HepG2 (cell line): ENCODE results near the gene CCDC126. TPM values are rescaled to one million over a fixed set of nuclear protein-coding genes. Genes with fewer than 3 reads are reported as not detected.

Experiments used
- BRF2 ChIP-seq: sonication (generic); formaldehyde crosslinking; IDR thresholded peaks from 2 replicates; pipeline ENCODE4 v1.8.1; 2022; ENCODE audit warnings: mild to moderate bottlenecking, missing genetic modification reagents
- EP300 ChIP-seq, 3 experiments: sonication (generic) in 1 of 3; formaldehyde crosslinking in 1 of 3; IDR thresholded peaks; 2 replicates each; pipeline versions ENCODE4 v1.5.1 to v1.6.1; 2011 to 2020; ENCODE audit warnings: low read depth in 2 of 3, low read length in 2 of 3, borderline replicate concordance in 1 of 3, improper control_type of control experiment in 1 of 3, mild to moderate bottlenecking in 1 of 3, missing genetic modification reagents in 1 of 3, moderate library complexity in 1 of 3
- FOXP1 ChIP-seq, 2 experiments: fragments of 450-650 bp in 1 of 2; IDR thresholded peaks; 2 replicates each; pipeline ENCODE4 v1.6.1; 2017 to 2018; ENCODE audit warnings: antibody characterized with exemption in 1 of 2
- JARID2 ChIP-seq: sonication (generic); formaldehyde crosslinking; IDR thresholded peaks from 2 replicates; pipeline ENCODE4 v1.8.1; 2023; ENCODE audit warnings: missing genetic modification reagents, inconsistent platforms; ENCODE audit not compliant: insufficient replicate concordance
- MIXL1 ChIP-seq: IDR thresholded peaks from 2 replicates; pipeline ENCODE4 v1.6.1; 2016
- NFAT5 ChIP-seq: sonication (generic); formaldehyde crosslinking; IDR thresholded peaks from 2 replicates; pipeline ENCODE4 v1.4.0; 2020; ENCODE audit warnings: missing genetic modification reagents
- PAWR ChIP-seq: sonication (generic); formaldehyde crosslinking; IDR thresholded peaks from 2 replicates; pipeline ENCODE4 v1.4.0; 2020; ENCODE audit warnings: missing genetic modification reagents, mild to moderate bottlenecking, borderline replicate concordance
- TEF ChIP-seq: sonication (generic); formaldehyde crosslinking; IDR thresholded peaks from 2 replicates; pipeline ENCODE4 v1.5.0; 2020; ENCODE audit warnings: missing genetic modification reagents
- TIGD3 ChIP-seq: sonication (generic); formaldehyde crosslinking; IDR thresholded peaks from 2 replicates; pipeline ENCODE4 v1.5.1; 2020; ENCODE audit warnings: mild to moderate bottlenecking, missing genetic modification reagents, borderline replicate concordance
- ZKSCAN1 ChIP-seq: fragments of 150-350 bp; IDR thresholded peaks from 2 replicates; pipeline ENCODE4 v1.6.1; 2014; ENCODE audit warnings: low read length
- ZMYM4 ChIP-seq: sonication (generic); formaldehyde crosslinking; IDR thresholded peaks from 2 replicates; pipeline ENCODE4 v1.8.1; 2023; ENCODE audit warnings: mild to moderate bottlenecking, missing genetic modification reagents
- ZNF337 ChIP-seq: sonication (generic); formaldehyde crosslinking; IDR thresholded peaks from 2 replicates; pipeline ENCODE4 v1.5.1; 2020; ENCODE audit warnings: missing genetic modification reagents, low read depth, mild to moderate bottlenecking, borderline replicate concordance
- polyA plus RNA-seq, 8 experiments: library from polyadenylated mRNA; depleted of rRNA in 3 of 8; stranded (reverse) in 7 of 8; unstranded in 1 of 8; fragments of >200 nt; fragmentation: Illumina TruSeq in 4 of 8; extraction: Trizol in 4 of 8; gene quantifications; 2 replicates each; pipeline versions ENCODE4 v1.2.1 to v1.2.3, GENCODE V29; 2011 to 2016; ENCODE audit warnings: low read depth in 4 of 8, missing spikeins in 1 of 8, mixed read lengths in 1 of 8; ENCODE audit not compliant: insufficient read depth in 1 of 8
- total RNA-seq, 5 experiments: library from RNA; depleted of rRNA; stranded (reverse); fragments of >200 nt; fragmentation: Illumina TruSeq; extraction: Trizol; gene quantifications; 2 replicates each; pipeline ENCODE4 v1.2.3, GENCODE V29; 2016; ENCODE audit warnings: low read depth in 1 of 5
- TF ChIP-seq, protein P1 (sequence below): sonication (generic); formaldehyde crosslinking; IDR thresholded peaks from 2 replicates; pipeline ENCODE4 v1.5.1; 2020; ENCODE audit warnings: mild to moderate bottlenecking, missing genetic modification reagents, moderate library complexity

Gene CCDC126
- total and polyA plus RNA-seq, 2 of the 13 experiments (the other 11 are each of a cell fraction or from before 2014, with no cell fraction given) = 3.5 to 9.3 TPM

GRCh38 chr7:23594879-23595604, 2.1 kb upstream of the CCDC126 start (continued):
- TF ChIP-seq FOXP1 (IDR thresholded peaks at IDR 0.05) = no peak
- peak; percentile 42; the same call in 1 of the 2 replicates for TF ChIP-seq FOXP1 (CRISPR knock-in tag; IDR thresholded peaks at IDR 0.05)
- TF ChIP-seq MIXL1 (CRISPR knock-in tag) = peak; percentile 65; the same call in 1 of the 2 replicates
- TF ChIP-seq BRF2 = no peak
- no peak for TF ChIP-seq JARID2
- no peak for TF ChIP-seq TIGD3 (CRISPR knock-in tag)
- TF ChIP-seq, protein P1, sequence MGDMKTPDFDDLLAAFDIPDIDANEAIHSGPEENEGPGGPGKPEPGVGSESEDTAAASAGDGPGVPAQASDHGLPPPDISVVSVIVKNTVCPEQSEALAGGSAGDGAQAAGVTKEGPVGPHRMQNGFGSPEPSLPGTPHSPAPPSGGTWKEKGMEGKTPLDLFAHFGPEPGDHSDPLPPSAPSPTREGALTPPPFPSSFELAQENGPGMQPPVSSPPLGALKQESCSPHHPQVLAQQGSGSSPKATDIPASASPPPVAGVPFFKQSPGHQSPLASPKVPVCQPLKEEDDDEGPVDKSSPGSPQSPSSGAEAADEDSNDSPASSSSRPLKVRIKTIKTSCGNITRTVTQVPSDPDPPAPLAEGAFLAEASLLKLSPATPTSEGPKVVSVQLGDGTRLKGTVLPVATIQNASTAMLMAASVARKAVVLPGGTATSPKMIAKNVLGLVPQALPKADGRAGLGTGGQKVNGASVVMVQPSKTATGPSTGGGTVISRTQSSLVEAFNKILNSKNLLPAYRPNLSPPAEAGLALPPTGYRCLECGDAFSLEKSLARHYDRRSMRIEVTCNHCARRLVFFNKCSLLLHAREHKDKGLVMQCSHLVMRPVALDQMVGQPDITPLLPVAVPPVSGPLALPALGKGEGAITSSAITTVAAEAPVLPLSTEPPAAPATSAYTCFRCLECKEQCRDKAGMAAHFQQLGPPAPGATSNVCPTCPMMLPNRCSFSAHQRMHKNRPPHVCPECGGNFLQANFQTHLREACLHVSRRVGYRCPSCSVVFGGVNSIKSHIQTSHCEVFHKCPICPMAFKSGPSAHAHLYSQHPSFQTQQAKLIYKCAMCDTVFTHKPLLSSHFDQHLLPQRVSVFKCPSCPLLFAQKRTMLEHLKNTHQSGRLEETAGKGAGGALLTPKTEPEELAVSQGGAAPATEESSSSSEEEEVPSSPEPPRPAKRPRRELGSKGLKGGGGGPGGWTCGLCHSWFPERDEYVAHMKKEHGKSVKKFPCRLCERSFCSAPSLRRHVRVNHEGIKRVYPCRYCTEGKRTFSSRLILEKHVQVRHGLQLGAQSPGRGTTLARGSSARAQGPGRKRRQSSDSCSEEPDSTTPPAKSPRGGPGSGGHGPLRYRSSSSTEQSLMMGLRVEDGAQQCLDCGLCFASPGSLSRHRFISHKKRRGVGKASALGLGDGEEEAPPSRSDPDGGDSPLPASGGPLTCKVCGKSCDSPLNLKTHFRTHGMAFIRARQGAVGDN (CRISPR knock-in tag) = no peak
- 0 out of 2 replicates have a peak, but pooled peaks have one; percentile 66 for TF ChIP-seq TEF (CRISPR knock-in tag)
- TF ChIP-seq EP300 (IDR thresholded peaks at IDR 0.05; ENCODE audit: low read depth in 2 of 2, low read length in 2 of 2) = peak; percentile 23 to 72; a peak in 2 of 4 replicates
- TF ChIP-seq EP300 (CRISPR knock-in tag; IDR thresholded peaks at IDR 0.05; ENCODE audit: borderline replicate concordance) = no peak
- no peak for TF ChIP-seq PAWR (CRISPR knock-in tag)
- no peak for TF ChIP-seq ZKSCAN1
- TF ChIP-seq ZNF337 (CRISPR knock-in tag) = no peak
- no peak for TF ChIP-seq NFAT5 (CRISPR knock-in tag)
- TF ChIP-seq ZMYM4 (CRISPR knock-in tag) = no peak
